IMR-90 (cell line): Measurements from ENCODE around the gene GCG. TPM values are rescaled to one million over a fixed set of nuclear protein-coding genes. Genes with fewer than 3 reads are reported as not detected.

Experiments used
- ATAC-seq: fragments of 200-7000 bp; cut with Tn5 transposase; 2 replicates; pipeline ENCODE4 v1.9.1; 2020; ENCODE audit warnings: low read depth, mild to moderate bottlenecking, moderate library complexity
- Bru-seq: library from RNA; stranded (reverse); fragments of 400-500 nt; gene quantifications from one replicate; lab custom pipeline; 2021; lab: Mats Ljungman, UMichigan
- BruChase-seq, 2 experiments: library from RNA; stranded (reverse); fragments of 400-500 nt; gene quantifications; one replicate each; lab custom pipeline; 2021; lab: Mats Ljungman, UMichigan
- BruUV-seq: library from RNA; stranded (reverse); fragments of 400-500 nt; replicated peaks from 2 replicates; lab custom pipeline; 2021; lab: Mats Ljungman, UMichigan
- CTCF ChIA-PET: fragments of 300-600 bp; formaldehyde crosslinking; extraction: SDS; loops from one replicate; lab custom pipeline; 2021; ENCODE audit warnings: antibody characterized with exemption; lab: Yijun Ruan, JAX
- POLR2A ChIA-PET: fragments of 300-600 bp; sonication (Branson Sonifier 250); formaldehyde crosslinking; loops from one replicate; lab custom pipeline; 2022; ENCODE audit warnings: antibody characterized with exemption; ENCODE audit not compliant: unreplicated experiment; lab: Charles Lee
- DNase-seq: peaks from one replicate; pipeline ENCODE4 v3.0.0; 2013
- H2AFZ ChIP-seq: replicated peaks from 2 replicates; pipeline ENCODE3; 2013; ENCODE audit warnings: low read length, mild to moderate bottlenecking; ENCODE audit not compliant: poor library complexity
- H2AK5ac ChIP-seq: 2 replicates; pipeline ENCODE4 v1.6.1; 2013; ENCODE audit warnings: low read depth, low read length, inconsistent platforms
- H2AK9ac ChIP-seq: replicated peaks from 2 replicates; pipeline ENCODE3; 2013; ENCODE audit warnings: mild to moderate bottlenecking, low read depth, low read length, moderate library complexity; ENCODE audit not compliant: poor library complexity
- H2BK120ac ChIP-seq: 2 replicates; pipeline ENCODE4 v1.6.1; 2013; ENCODE audit warnings: low read depth, low read length, inconsistent platforms
- H2BK15ac ChIP-seq: 3 replicates; pipeline ENCODE4 v1.6.1; 2013; ENCODE audit warnings: low read depth, low read length, inconsistent platforms
- H2BK20ac ChIP-seq: 2 replicates; pipeline ENCODE4 v1.6.1; 2013; ENCODE audit warnings: low read depth, mild to moderate bottlenecking, inconsistent platforms, low read length, moderate library complexity
- H2BK5ac ChIP-seq: 2 replicates; pipeline ENCODE4 v1.6.1; 2013; ENCODE audit warnings: mild to moderate bottlenecking, low read depth, low read length, inconsistent platforms; ENCODE audit not compliant: poor library complexity, severe bottlenecking
- H3K14ac ChIP-seq: replicated peaks from 2 replicates; pipeline ENCODE4 v1.6.1; 2013; ENCODE audit warnings: low read depth, low read length, inconsistent platforms
- H3K18ac ChIP-seq: 2 replicates; pipeline ENCODE4 v1.6.1; 2013; ENCODE audit warnings: low read depth, low read length, control low read depth
- H3K23ac ChIP-seq: 2 replicates; pipeline ENCODE4 v1.6.1; 2013; ENCODE audit warnings: low read depth, low read length, inconsistent platforms
- H3K27ac ChIP-seq: 2 replicates; pipeline ENCODE4 v1.5.1; 2013; ENCODE audit warnings: mild to moderate bottlenecking, control low read depth, low read length; ENCODE audit not compliant: insufficient read depth
- H3K27me3 ChIP-seq: 2 replicates; pipeline ENCODE4 v1.6.1; 2013; ENCODE audit warnings: low read length; ENCODE audit not compliant: control insufficient read depth, insufficient read depth
- H3K36me3 ChIP-seq: 2 replicates; pipeline ENCODE4 v1.6.1; 2013; ENCODE audit warnings: low read length, mixed read lengths; ENCODE audit not compliant: control insufficient read depth, insufficient read depth
- H3K4ac ChIP-seq: 2 replicates; pipeline ENCODE4 v1.6.1; 2013; ENCODE audit warnings: low read depth, low read length, inconsistent platforms
- H3K4me1 ChIP-seq: 2 replicates; pipeline ENCODE4 v1.6.1; 2013; ENCODE audit warnings: low read length, mixed read lengths; ENCODE audit not compliant: control insufficient read depth, insufficient read depth
- H3K4me2 ChIP-seq: 2 replicates; pipeline ENCODE4 v1.6.1; 2013; ENCODE audit warnings: low read depth, mild to moderate bottlenecking, control low read depth, low read length, moderate library complexity
- H3K4me3 ChIP-seq: 2 replicates; pipeline ENCODE4 v1.5.1; 2013; ENCODE audit warnings: low read depth, mild to moderate bottlenecking, control low read depth, low read length, moderate library complexity; ENCODE audit not compliant: insufficient read depth
- H3K56ac ChIP-seq: 2 replicates; pipeline ENCODE4 v1.6.1; 2013; ENCODE audit warnings: low read length, inconsistent platforms; ENCODE audit not compliant: insufficient read depth; ENCODE audit errors: extremely low read depth
- H3K79me1 ChIP-seq, 2 experiments: 2 replicates each; pipeline ENCODE4 v1.6.1; 2013; ENCODE audit warnings: low read length in 2 of 2, inconsistent platforms in 1 of 2, low read depth in 1 of 2
- H3K9ac ChIP-seq: 2 replicates; pipeline ENCODE4 v1.6.1; 2013; ENCODE audit warnings: low read depth, low read length, control low read depth
- H3K9me1 ChIP-seq: 2 replicates; pipeline ENCODE4 v1.6.1; 2013; ENCODE audit warnings: low read length, inconsistent platforms; ENCODE audit not compliant: insufficient read depth
- H3K9me3 ChIP-seq: 2 replicates; pipeline ENCODE4 v1.6.1; 2013; ENCODE audit warnings: low read length; ENCODE audit not compliant: control insufficient read depth, insufficient read depth
- H4K20me1 ChIP-seq: 2 replicates; pipeline ENCODE4 v1.6.1; 2013; ENCODE audit warnings: low read length, inconsistent platforms; ENCODE audit not compliant: insufficient read depth
- H4K5ac ChIP-seq: 2 replicates; pipeline ENCODE4 v1.6.1; 2013; ENCODE audit warnings: mild to moderate bottlenecking, low read depth, low read length, control low read depth
- H4K8ac ChIP-seq, 2 experiments: 2 replicates each; pipeline ENCODE4 v1.6.1; 2013; ENCODE audit warnings: low read depth in 2 of 2, low read length in 2 of 2, control low read depth in 1 of 2, inconsistent platforms in 1 of 2
- H4K91ac ChIP-seq: 2 replicates; pipeline ENCODE4 v1.6.1; 2013; ENCODE audit warnings: low read depth, low read length, inconsistent platforms; ENCODE audit not compliant: insufficient read depth
- BHLHE40 ChIP-seq: fragments of 150-350 bp; IDR thresholded peaks from 2 replicates; pipeline ENCODE4 v1.6.1; 2016; ENCODE audit warnings: mild to moderate bottlenecking, low read depth, low read length
- CEBPB ChIP-seq: IDR thresholded peaks from 2 replicates; pipeline ENCODE4 v1.6.1; 2012; ENCODE audit warnings: low read depth, low read length, improper control_type of control experiment
- CHD1 ChIP-seq: IDR thresholded peaks from 2 replicates; pipeline ENCODE4 v1.6.1; 2012; ENCODE audit warnings: low read depth, low read length, improper control_type of control experiment
- CTCF ChIP-seq: conservative IDR thresholded peaks from 2 replicates; pipeline ENCODE4 v1.5.1; 2012; ENCODE audit warnings: mild to moderate bottlenecking, low read depth, low read length, improper control_type of control experiment
- ELK1 ChIP-seq: fragments of 150-350 bp; IDR thresholded peaks from 2 replicates; pipeline ENCODE4 v1.6.1; 2016; ENCODE audit warnings: low read depth, mild to moderate bottlenecking, low read length, moderate library complexity, borderline replicate concordance
- FOS ChIP-seq: fragments of 150-350 bp; IDR thresholded peaks from 2 replicates; pipeline ENCODE4 v1.6.1; 2016; ENCODE audit warnings: low read depth, low read length
- MAFK ChIP-seq: IDR thresholded peaks from 2 replicates; pipeline ENCODE4 v1.6.1; 2012; ENCODE audit warnings: low read depth, low read length, improper control_type of control experiment
- MAZ ChIP-seq: IDR thresholded peaks from 2 replicates; pipeline ENCODE4 v1.6.1; 2012; ENCODE audit warnings: low read depth, mild to moderate bottlenecking, low read length, improper control_type of control experiment, moderate library complexity, borderline replicate concordance
- MXI1 ChIP-seq: IDR thresholded peaks from 2 replicates; pipeline ENCODE4 v1.6.1; 2012; ENCODE audit warnings: low read depth, mild to moderate bottlenecking, low read length, moderate library complexity, borderline replicate concordance
- NFE2L2 ChIP-seq: fragments of 150-350 bp; IDR thresholded peaks from 2 replicates; pipeline ENCODE4 v1.6.1; 2016; ENCODE audit warnings: low read depth, mild to moderate bottlenecking, low read length
- POLR2A ChIP-seq: IDR thresholded peaks from 2 replicates; pipeline ENCODE4 v1.6.1; 2012; ENCODE audit warnings: mild to moderate bottlenecking, low read depth, low read length
- RAD21 ChIP-seq: IDR thresholded peaks from 2 replicates; pipeline ENCODE4 v1.6.1; 2012; ENCODE audit warnings: low read length, improper control_type of control experiment
- RCOR1 ChIP-seq: IDR thresholded peaks from 2 replicates; pipeline ENCODE4 v1.6.1; 2012; ENCODE audit warnings: mild to moderate bottlenecking, low read length, improper control_type of control experiment; ENCODE audit not compliant: insufficient replicate concordance
- RFX5 ChIP-seq: IDR thresholded peaks from 2 replicates; pipeline ENCODE4 v1.8.0; 2012; ENCODE audit warnings: low read depth, mild to moderate bottlenecking, low read length, moderate library complexity
- SMC3 ChIP-seq: fragments of 150-350 bp; IDR thresholded peaks from 2 replicates; pipeline ENCODE4 v1.6.1; 2016; ENCODE audit warnings: low read depth, mild to moderate bottlenecking, antibody characterized with exemption, low read length, moderate library complexity
- USF2 ChIP-seq: fragments of 150-350 bp; IDR thresholded peaks from 2 replicates; pipeline ENCODE4 v1.6.1; 2017; ENCODE audit warnings: mild to moderate bottlenecking, antibody characterized with exemption, low read length, low read depth
- WGBS, 2 experiments: methylation state at CpG; one replicate each; pipeline versions ENCODE4 v1.1.5 to v1.1.7; 2013; ENCODE audit warnings: missing lambda C conversion rate in 2 of 2; ENCODE audit not compliant: insufficient read length in 1 of 2; ENCODE audit errors: extremely low coverage in 2 of 2; 5-methylcytosine and 5-hydroxymethylcytosine counted together
- dilution Hi-C: fragments of 300-500 bp; cut with HindIII; formaldehyde crosslinking; loops from one replicate; pipeline ENCODE4 v1.14.3; 2018; ENCODE audit warnings: low sequenced_read_pairs; ENCODE audit not compliant: unreplicated experiment
- in situ Hi-C: fragments of 300-500 bp; cut with MboI; formaldehyde crosslinking; loops from 3 replicates; pipeline ENCODE4 v1.14.3; 2019; ENCODE audit warnings: low sequenced_read_pairs, inconsistent platforms, mixed read lengths
- intact Hi-C: fragments of 100-400 bp; cut with micrococcal nuclease; formaldehyde crosslinking; loops from 2 replicates; pipeline ENCODE4 v1.10.0; 2022
- long read RNA-seq: library from polyadenylated mRNA; unstranded; transcript quantifications from one replicate; pipeline ENCODE4 v2.0.0, GENCODE V29; 2021; ENCODE audit not compliant: unreplicated experiment
- polyA plus RNA-seq, 3 experiments: library from polyadenylated mRNA; depleted of rRNA; stranded (reverse); fragments of >200 nt; gene quantifications; 2 replicates each; pipeline ENCODE4 v1.2.3, GENCODE V29; 2012; ENCODE audit warnings: low replicate concordance in 1 of 3
- total RNA-seq: library from RNA; depleted of rRNA; stranded (reverse); fragments of >200 nt; gene quantifications from 2 replicates; pipeline ENCODE4 v1.2.3, GENCODE V29; 2012; rRNA removed

The GCG gene
- total RNA-seq (not detected in 2 replicates), polyA plus RNA-seq (2012; rRNA removed) (not detected in 2 replicates), Bru-seq, nascent RNA (not detected), BruChase-seq, experiment 1, labeled RNA remaining after a 6-hour chase (not detected), BruChase-seq, experiment 2, labeled RNA remaining after a 2-hour chase (not detected)
- not detected in 2 replicates for polyA plus RNA-seq (2012; cell fraction: cytosol; rRNA removed)
- polyA plus RNA-seq (2012; cell fraction: nucleus; rRNA removed; ENCODE audit: low replicate concordance): not detected in 2 replicates
- long read RNA-seq: 0 reads

- Histone ChIP-seq H2BK5ac (no peak within 1 kb of the TSS), H2BK120ac (no peak within 1 kb of the TSS), H3K27ac (no peak within 1 kb of the TSS), H3K27me3 (no peaks in the 10 kb centered on the region), H4K91ac (no peak within 1 kb of the TSS), H3K4me2 (no peak within 1 kb of the TSS), H3K4ac (no peak within 1 kb of the TSS), H2BK15ac (no peak within 1 kb of the TSS), H2BK20ac (no peak within 1 kb of the TSS), H2AFZ (no peak within 1 kb of the TSS), H2AK9ac (no peak within 1 kb of the TSS), H3K18ac (no peak within 1 kb of the TSS), H3K4me3 (no peak within 1 kb of the TSS), H2AK5ac (no peak within 1 kb of the TSS), H4K8ac (no peak within 1 kb of the TSS), H3K14ac (no peak within 1 kb of the TSS), H4K5ac (no peak within 1 kb of the TSS), H4K20me1 (no peaks in the 10 kb centered on the region), H3K9ac (no peak within 1 kb of the TSS), H3K23ac (no peak within 1 kb of the TSS), H3K79me1 (no peaks in the 10 kb centered on the region), H3K9me3 (no peaks in the 10 kb centered on the region), H3K4me1 (0 out of 2 replicates have a peak, but pooled peaks cover 2% of the 10 kb centered on the region), H3K36me3 (no peaks in the 10 kb centered on the region), H3K56ac (no peak within 1 kb of the TSS), H3K9me1 (no peaks in the 10 kb centered on the region)
- TF ChIP-seq CTCF (no peak), CEBPB (no peak), ELK1 (no peak), RFX5 (no peak), CHD1 (no peak), USF2 (no peak), RAD21 (no peak), MAFK (no peak), BHLHE40 (no peak), POLR2A (no peak), NFE2L2 (no peak), SMC3 (no peak), FOS (no peak), MAZ (no peak), RCOR1 (no peak), MXI1 (no peak)
- intact Hi-C loops (no loop called here), dilution Hi-C loops (no loop called here), in situ Hi-C loops (loop anchor here (5.0 kb wide), 1 partner anchor 145 kb away; no protein-coding TSS in a partner anchor)
- WGBS, 2 experiments: no CpG with 5 or more reads among the region's 3 CpGs
- no peak for ATAC-seq
- BruUV-seq: no TSS peak
- ChIA-PET POLR2A (no interaction called here), CTCF (interaction anchor here (2.3 kb wide), 1 partner anchor 146 kb away, joined by 18 read pairs; no protein-coding TSS in a partner anchor)
- DNase-seq: no peak
These were observed at the start of gene GCG for GRCh38 chr2:162152147-162152546. Gene GCG, minus strand, starts transcription at chr2:162152247. Its CDS starts 3,069 bp downstream, at chr2:162149178.
